Ishikawa (cell line): ENCODE data around the gene REPS1.

Experiments
- CEBPB ChIP-seq: IDR thresholded peaks from 2 replicates; pipeline ENCODE4 v1.6.1; 2012
- CREB1 ChIP-seq: IDR thresholded peaks from 2 replicates; pipeline ENCODE4 v1.6.1; 2012; ENCODE audit warnings: low read depth
- EGR1 ChIP-seq: IDR thresholded peaks from 2 replicates; pipeline ENCODE4 v1.6.1; 2012
- EP300 ChIP-seq: IDR thresholded peaks from 2 replicates; pipeline ENCODE4 v1.6.1; 2012; ENCODE audit warnings: borderline replicate concordance
- FOXM1 ChIP-seq: IDR thresholded peaks from 2 replicates; pipeline ENCODE4 v1.6.1; 2012; ENCODE audit warnings: low read depth, borderline replicate concordance
- MAX ChIP-seq: IDR thresholded peaks from 2 replicates; pipeline ENCODE4 v1.6.1; 2012
- NFIC ChIP-seq: IDR thresholded peaks from 2 replicates; pipeline ENCODE4 v1.6.1; 2012
- RAD21 ChIP-seq: IDR thresholded peaks from 2 replicates; pipeline ENCODE4 v1.6.1; 2012; ENCODE audit warnings: low read depth
- REST ChIP-seq: IDR thresholded peaks from 2 replicates; pipeline ENCODE4 v1.6.1; 2012; ENCODE audit warnings: low read depth, mild to moderate bottlenecking
- TAF1 ChIP-seq: IDR thresholded peaks from 2 replicates; pipeline ENCODE4 v1.6.1; 2012; ENCODE audit warnings: low read depth, mild to moderate bottlenecking
- TCF12 ChIP-seq: IDR thresholded peaks from 2 replicates; pipeline ENCODE4 v1.6.1; 2012; ENCODE audit warnings: low read depth
- TEAD4 ChIP-seq: IDR thresholded peaks from 2 replicates; pipeline ENCODE4 v1.6.1; 2012
- USF1 ChIP-seq: IDR thresholded peaks from 2 replicates; pipeline ENCODE4 v1.6.1; 2012
- YY1 ChIP-seq: IDR thresholded peaks from 2 replicates; pipeline ENCODE4 v1.6.1; 2012; ENCODE audit warnings: low read depth
- ZBTB7A ChIP-seq: IDR thresholded peaks from 2 replicates; pipeline ENCODE4 v1.6.1; 2012; ENCODE audit warnings: low read depth

The REPS1 gene

GRCh38 chr6:138999949-139000725, 12.1 kb upstream of the REPS1 start:
- TF ChIP-seq TEAD4 (no peak), CEBPB (no peak)

- TF ChIP-seq RAD21 = no peak
Measured at GRCh38 chr6:138997136-138997535, 9.1 kb upstream of the REPS1 start.

- TF ChIP-seq TCF12 (no peak), REST (no peak)
Measured at GRCh38 chr6:138996524-138996923, 8.5 kb upstream of the REPS1 start.

- TF ChIP-seq TAF1 (no peak), NFIC (no peak), TCF12 (no peak), RAD21 (no peak), MAX (no peak), YY1 (no peak), EGR1 (no peak), EP300 (no peak), TEAD4 (no peak), ZBTB7A (no peak), USF1 (no peak)
Measured at GRCh38 chr6:138991206-138991605, 3.2 kb upstream of the REPS1 start.

- no peak for TF ChIP-seq YY1
- no peak for TF ChIP-seq REST
Measured at GRCh38 chr6:138989098-138989983, 1.3 kb upstream of the REPS1 start.

GRCh38 chr6:138988469-138988834, 399 bp upstream of the REPS1 start:
- TF ChIP-seq FOXM1 (no peak), CREB1 (no peak), EP300 (no peak)

GRCh38 chr6:138987080-138987642, 892 bp downstream of the REPS1 start:
- TF ChIP-seq CEBPB (no peak), ZBTB7A (peak; percentile 78)

GRCh38 chr6:138986578-138986977, 1.5 kb downstream of the REPS1 start:
- TF ChIP-seq REST = no peak
- no peak for TF ChIP-seq NFIC
- no peak for TF ChIP-seq EGR1
- TF ChIP-seq TEAD4 = no peak
